Gastrocnemius medialis (tissue), 4 donors: ENCODE results near the gene IL17RA.

ENCODE experiments used
- CTCF ChIP-seq, 5 experiments: fragments of 450-650 bp in 3 of 5; fragments of 200-600 bp in 2 of 5; sonication (generic) in 2 of 5; IDR thresholded peaks in 4 of 5; conservative IDR thresholded peaks in 1 of 5; 1 replicate in 4 of 5; 2 replicates in 1 of 5; pipeline ENCODE4 v1.5.1; 2016 to 2019; ENCODE audit warnings: antibody characterized with exemption in 5 of 5, mild to moderate bottlenecking in 3 of 5, moderate library complexity in 3 of 5
- POLR2A ChIP-seq, 2 donors: fragments of 450-650 bp; IDR thresholded peaks; one replicate each; pipeline ENCODE4 v1.6.1; 2017; ENCODE audit warnings: antibody characterized with exemption in 2 of 2, mild to moderate bottlenecking in 2 of 2, moderate library complexity in 2 of 2

- TF ChIP-seq CTCF (IDR thresholded peaks at IDR 0.05 in 4 of 5, conservative IDR thresholded peaks at IDR 0.05 in 1 of 5) (no peak), POLR2A (IDR thresholded peaks at IDR 0.05) (no peak)
These were observed 30.4 kb downstream of the IL17RA start for GRCh38 chr22:17115236-17115635.
